ENCODE measurements around the gene ARHGAP24. TPM values are rescaled to one million over a fixed set of nuclear protein-coding genes. Genes with fewer than 3 reads are reported as not detected.

ARHGAP24 gene
- total and polyA plus RNA-seq, 9 donors = 6.6 to 16.7 (median 10.0) TPM

GRCh38 chr4:85751866-85752265 lies 276.9 kb downstream of the ARHGAP24 start:
- H3K36me3 ChIP-seq = no peaks in the 10 kb centered on the region
- 79 to 90% (median 87%) methylated on average over 2 of the region's 2 CpGs for WGBS, 3 donors
- intact Hi-C loops (cut with DNase I) = no loop called here
- H3K4me1 ChIP-seq (ENCODE audit: insufficient read depth) = no peaks in the 10 kb centered on the region
- no peak overlapping the region for H3K4me3 ChIP-seq
- no peak for DNase-seq
- no peak for TF ChIP-seq CTCF (IDR thresholded peaks at IDR 0.05)
- no peak for TF ChIP-seq POLR2A (IDR thresholded peaks at IDR 0.05)
- no peak for TF ChIP-seq EP300 (IDR thresholded peaks at IDR 0.05)
- no peaks in the 10 kb centered on the region for H3K27me3 ChIP-seq
- no peak overlapping the region for H3K27ac ChIP-seq
- H3K9me3 ChIP-seq = no peaks in the 10 kb centered on the region

DNA sequence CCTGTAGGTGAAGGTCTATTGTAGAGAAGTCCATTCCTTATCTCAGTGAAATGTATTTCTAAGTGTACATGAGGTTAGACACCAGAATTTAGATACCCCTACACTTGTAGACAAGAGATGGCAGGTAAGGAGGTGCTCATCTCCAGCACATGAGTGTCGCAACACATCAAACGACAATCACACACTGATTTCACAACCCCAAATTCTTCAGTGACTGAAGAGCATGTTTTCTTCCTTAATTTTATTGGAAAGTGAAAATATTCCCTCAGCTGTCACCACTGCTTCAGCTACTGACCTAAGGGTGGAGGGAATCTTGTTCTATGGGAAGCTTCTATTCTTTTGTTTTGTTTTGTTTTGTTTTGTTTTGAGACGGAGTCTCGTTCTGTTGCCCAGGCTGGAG lies 280.3 kb downstream of the ARHGAP24 start:
- no peak overlapping the region for H3K27ac ChIP-seq
- no peak overlapping the region for H3K4me3 ChIP-seq
- no peaks in the 10 kb centered on the region for H3K36me3 ChIP-seq
- no peaks in the 10 kb centered on the region for H3K4me1 ChIP-seq (ENCODE audit: insufficient read depth)
- DNase-seq = no peak
- WGBS, 3 donors = 73 to 98% (median 82%) methylated on average over 4 of the region's 4 CpGs
- intact Hi-C loops (cut with DNase I) = no loop called here
- H3K9me3 ChIP-seq = no peaks in the 10 kb centered on the region
- TF ChIP-seq EP300 (IDR thresholded peaks at IDR 0.05) = no peak
- TF ChIP-seq CTCF (IDR thresholded peaks at IDR 0.05) = no peak
- no peaks in the 10 kb centered on the region for H3K27me3 ChIP-seq

- 62 to 68% (median 65%) methylated on average over 3 of the region's 3 CpGs for WGBS, 3 donors
- Histone ChIP-seq H3K4me1 (ENCODE audit: insufficient read depth) (peaks cover 9% of the 10 kb centered on the region), H3K4me3 (no peak overlapping the region), H3K36me3 (no peaks in the 10 kb centered on the region), H3K9me3 (no peaks in the 10 kb centered on the region), H3K27ac (no peak overlapping the region), H3K27me3 (no peaks in the 10 kb centered on the region)
- TF ChIP-seq POLR2A (IDR thresholded peaks at IDR 0.05) (no peak), EP300 (IDR thresholded peaks at IDR 0.05) (no peak), CTCF (IDR thresholded peaks at IDR 0.05) (no peak)
- DNase-seq = no peak
- intact Hi-C loops (cut with DNase I) = no loop called here
Observed at GRCh38 chr4:85756938-85757337, 282.0 kb downstream of the ARHGAP24 start.

GRCh38 chr4:85759388-85759787 lies 284.4 kb downstream of the ARHGAP24 start:
- no peak for DNase-seq
- no peak for TF ChIP-seq CTCF (IDR thresholded peaks at IDR 0.05)
- no peak for TF ChIP-seq POLR2A (IDR thresholded peaks at IDR 0.05)
- TF ChIP-seq EP300 (IDR thresholded peaks at IDR 0.05) = no peak
- H3K4me3 ChIP-seq = no peak overlapping the region
- H3K4me1 ChIP-seq (ENCODE audit: insufficient read depth) = peaks cover 9% of the 10 kb centered on the region
- intact Hi-C loops (cut with DNase I) = no loop called here
- no peaks in the 10 kb centered on the region for H3K9me3 ChIP-seq
- no peak overlapping the region for H3K27ac ChIP-seq
- no peaks in the 10 kb centered on the region for H3K27me3 ChIP-seq
- WGBS, 3 donors = 92 to 99% (median 96%) methylated on average over 3 of the region's 3 CpGs
- H3K36me3 ChIP-seq = no peaks in the 10 kb centered on the region

DNA sequence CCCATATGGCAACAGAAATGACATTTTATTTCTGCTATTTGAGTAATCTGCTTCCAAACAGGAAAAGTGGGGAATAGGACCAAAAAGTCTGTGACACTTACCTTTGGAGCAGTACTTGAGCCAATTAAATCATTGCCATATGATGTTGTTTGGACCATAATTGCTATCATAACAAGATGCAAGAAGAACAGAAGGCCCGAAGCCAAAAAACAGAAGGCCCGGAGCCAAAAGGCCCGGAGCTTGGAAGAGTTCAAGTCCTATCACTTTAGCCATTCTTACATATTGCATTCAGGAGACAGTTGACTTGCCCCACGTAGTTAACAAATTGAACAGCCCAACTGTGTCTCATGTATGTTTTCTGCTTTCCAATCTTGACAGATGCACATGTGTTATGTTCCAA lies 285.6 kb downstream of the ARHGAP24 start:
- Histone ChIP-seq H3K9me3 (no peaks in the 10 kb centered on the region), H3K27ac (no peak overlapping the region), H3K27me3 (no peaks in the 10 kb centered on the region), H3K4me1 (ENCODE audit: insufficient read depth) (peaks cover 9% of the 10 kb centered on the region), H3K36me3 (no peaks in the 10 kb centered on the region), H3K4me3 (no peak overlapping the region)
- 29 to 40% (median 32%) methylated on average over 4 of the region's 4 CpGs for WGBS, 3 donors
- intact Hi-C loops (cut with DNase I) = no loop called here
- peak in 1 of 5 donors; percentile 44 for DNase-seq
- TF ChIP-seq CTCF (IDR thresholded peaks at IDR 0.05) (no peak), POLR2A (IDR thresholded peaks at IDR 0.05) (no peak), EP300 (IDR thresholded peaks at IDR 0.05) (no peak)

Measured in ovary (tissue), 9 donors.